GM19395 (cell line): ENCODE data around the gene AFF3.
"Not testable (repeated sequence)": the region's sequence is repeated elsewhere in the genome, so short reads cannot be mapped to it uniquely, and the experiment has no call there.

ENCODE experiments used
- ATAC-seq: cut with Tn5 transposase; IDR thresholded peaks from one replicate; pipeline ENCODE4 v1.9.1; 2021; ENCODE audit warnings: mild to moderate bottlenecking, moderate library complexity; ENCODE audit not compliant: unreplicated experiment

AFF3 gene

DNA sequence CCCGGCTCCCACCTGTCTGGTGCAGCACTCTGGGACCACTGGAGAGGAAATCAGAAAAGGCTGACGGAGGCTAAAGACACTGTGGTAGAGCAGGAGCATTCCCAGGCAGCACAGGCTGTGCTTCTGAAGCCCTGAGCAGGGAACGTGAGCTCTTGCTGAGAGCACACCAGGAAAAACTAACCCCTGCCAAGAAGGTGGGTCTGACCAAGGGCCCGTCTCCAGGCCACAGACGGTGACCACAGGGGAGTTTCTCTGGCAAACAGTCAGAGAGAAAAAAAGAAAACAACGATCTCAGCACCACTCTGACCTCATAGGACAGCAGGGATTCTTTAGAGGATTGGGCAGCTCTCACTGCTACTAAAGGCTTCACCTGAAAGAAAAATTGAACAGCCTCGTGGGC lies 201.4 kb downstream of the AFF3 start:
- no peak for ATAC-seq

DNA sequence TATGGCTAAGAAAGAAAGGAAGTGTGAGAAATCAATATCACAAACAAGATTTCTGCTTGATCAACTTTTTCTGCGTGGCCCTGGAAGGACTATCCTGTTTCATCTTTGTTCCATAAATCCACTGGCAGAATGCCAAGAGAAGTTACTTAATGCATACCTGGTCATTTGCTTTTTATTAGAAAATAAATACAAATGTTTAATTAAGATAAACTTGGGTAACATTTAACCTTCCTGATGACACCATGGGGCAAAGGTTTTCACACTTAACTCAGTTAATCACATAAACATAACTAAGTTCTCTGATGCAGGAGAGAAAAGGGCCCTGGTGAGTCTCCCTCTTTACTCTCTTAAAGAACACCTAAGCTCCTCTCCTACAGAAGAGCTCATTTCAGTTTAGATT lies 203.3 kb downstream of the AFF3 start:
- no peak for ATAC-seq

DNA sequence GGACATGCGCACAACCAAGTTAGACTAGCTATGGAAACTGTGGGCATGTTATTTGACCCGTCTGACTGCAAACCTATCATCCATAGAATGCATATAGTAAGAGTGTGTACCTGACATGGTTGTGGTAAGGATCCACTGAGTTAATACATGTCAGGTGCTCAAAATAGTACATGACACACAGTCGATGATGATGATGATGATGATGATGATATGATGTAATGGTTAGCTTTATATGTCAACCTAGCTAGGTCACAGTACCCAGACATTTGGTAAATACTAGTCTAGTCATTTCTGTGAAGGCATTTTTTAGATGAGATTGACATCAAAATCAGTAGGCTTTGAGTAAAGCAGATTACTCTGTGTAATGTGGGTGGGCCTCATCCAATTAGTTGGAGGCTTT lies 204.1 kb downstream of the AFF3 start:
- no peak for ATAC-seq

DNA sequence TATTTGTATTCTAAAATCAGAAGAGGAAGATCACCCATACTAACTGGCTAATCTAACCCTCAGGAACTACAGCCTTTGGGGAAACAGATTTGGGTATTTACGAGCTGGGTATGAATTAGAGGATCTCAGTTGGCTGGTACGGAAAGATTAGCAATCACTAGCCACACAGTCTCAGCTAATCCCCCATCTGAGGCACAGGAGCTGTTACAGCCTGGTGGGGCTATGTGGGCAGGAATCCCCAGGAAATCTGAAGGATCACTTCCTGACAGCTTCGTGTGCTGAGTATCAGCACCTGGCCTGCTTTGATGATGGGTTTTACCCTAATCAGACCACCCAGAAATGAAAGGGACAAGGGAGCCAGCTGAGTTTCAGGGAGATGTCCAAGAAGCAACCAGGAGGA lies 206.3 kb downstream of the AFF3 start:
- ATAC-seq = no peak

DNA sequence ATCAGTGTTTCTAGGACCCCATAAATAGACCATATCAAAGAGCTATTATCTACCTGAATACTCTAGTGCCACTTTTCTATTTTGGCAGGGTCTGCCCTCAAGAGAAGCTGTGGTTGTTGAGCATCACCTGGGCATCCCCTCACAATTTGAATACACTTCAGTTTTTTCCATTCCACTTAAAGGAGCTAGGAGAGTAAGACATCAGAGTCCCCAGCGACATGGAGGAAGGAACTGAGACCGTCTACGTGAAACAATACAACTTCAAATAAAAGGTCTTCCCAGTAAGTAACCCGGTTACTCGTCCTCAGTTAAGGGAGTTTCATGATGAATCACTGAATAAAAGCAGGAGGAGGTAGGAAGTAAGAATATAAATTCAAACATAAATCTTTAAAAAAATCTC lies 206.7 kb downstream of the AFF3 start:
- ATAC-seq = no peak

DNA sequence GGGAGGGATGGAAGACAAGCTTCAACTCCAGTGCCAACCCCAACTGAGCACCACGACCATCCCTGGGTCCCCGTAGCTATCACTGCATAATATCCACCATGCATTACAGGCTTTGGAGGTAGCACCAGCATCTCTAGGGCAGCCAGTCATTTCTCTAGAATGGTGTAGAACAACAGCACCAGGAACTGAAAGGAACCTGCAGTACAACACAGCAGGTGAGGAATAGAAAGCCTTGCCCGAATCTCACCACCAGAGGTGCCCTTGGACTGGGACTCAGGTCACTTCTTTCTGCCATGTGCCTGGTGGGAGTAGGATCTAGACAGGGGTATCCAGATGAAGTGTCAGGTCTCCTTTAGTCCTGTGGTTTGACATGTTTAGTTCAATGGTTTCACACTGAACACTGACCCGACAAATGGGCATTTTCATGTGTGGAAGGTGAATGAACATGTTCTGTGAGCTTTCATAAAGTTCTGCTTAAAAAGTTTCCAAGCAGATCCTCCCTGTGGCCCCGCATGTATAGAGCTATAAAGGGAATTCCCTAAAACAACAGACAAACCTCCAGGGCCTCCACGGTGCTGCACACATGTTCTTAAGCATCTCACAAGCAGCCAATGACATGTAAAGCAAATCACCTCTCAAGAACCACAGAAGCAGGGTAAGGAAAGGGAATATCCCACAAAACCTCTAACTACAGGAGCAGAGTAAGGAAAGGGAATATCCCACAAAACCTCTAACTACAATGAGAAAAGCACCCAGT lies 208.3 kb downstream of the AFF3 start:
- no peak for ATAC-seq

DNA sequence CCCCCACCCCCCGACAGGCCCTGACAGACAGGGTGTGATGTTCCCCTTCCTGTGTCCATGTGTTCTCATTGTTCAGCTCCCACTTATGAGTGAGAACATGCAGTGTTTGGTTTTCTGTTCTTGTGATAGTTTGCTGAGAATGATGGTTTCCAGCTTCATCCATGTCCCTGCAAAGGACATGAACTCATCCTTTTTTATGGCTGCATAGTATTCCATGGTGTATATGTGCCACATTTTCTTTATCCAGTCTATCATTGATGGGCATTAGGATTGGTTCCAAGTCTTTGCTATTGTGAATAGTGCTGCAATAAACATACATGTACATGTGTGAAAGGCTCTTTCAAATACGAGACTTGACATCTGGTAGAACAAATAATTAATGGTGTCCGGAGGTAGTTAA lies 208.9 kb downstream of the AFF3 start:
- ATAC-seq = not testable (repeated sequence)

DNA sequence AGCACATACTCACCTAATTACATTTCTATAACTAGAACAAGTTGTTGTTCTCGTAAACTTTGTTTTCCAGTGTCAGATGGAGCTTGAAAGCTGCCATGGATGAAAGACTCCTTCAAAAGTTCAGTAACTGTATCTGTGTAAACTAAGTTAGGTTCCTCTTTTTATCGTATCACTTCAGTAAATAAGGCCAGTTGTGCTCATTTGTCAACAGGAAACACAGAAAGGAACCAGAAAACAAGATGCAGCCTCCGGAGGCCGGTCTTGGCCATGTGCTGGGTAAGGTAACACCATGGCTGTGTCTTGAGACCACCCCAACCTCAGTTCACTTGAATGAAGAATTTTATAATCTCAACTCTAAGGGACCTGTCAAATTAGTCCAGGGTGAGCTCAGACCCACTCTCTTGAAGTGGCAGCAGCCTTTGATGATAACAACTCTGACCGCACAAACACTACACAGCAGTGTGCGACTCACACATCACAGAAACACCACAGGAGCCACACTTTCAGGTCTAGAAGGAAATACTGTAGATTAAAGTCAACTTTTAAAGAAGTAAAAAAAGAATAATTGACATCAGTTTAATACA lies 213.8 kb downstream of the AFF3 start:
- ATAC-seq = no peak

DNA sequence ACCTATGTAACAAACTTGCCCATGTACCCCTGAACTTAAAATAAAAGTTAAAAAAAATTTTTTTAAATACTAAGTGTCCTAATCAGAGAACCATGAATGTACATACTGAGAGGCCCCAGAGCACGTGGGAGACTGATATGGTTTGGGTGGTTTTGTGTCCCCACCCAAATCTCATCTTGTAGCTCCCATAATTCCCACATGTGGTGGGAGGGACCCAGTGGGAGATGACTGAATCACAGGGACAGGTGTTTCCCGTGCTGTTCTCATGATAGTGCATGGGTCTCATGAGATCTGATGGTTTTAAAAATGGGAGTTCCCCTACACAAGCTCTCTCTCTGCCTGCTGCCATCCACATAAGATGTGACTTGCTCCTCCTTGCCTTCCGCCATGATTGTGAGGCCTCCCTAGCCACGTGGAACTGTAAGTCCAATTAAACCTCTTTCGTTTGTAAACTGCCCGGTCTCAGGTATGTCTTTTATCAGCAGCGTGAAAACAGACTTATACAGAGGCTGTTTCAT lies 214.6 kb downstream of the AFF3 start:
- not testable (repeated sequence) for ATAC-seq

DNA sequence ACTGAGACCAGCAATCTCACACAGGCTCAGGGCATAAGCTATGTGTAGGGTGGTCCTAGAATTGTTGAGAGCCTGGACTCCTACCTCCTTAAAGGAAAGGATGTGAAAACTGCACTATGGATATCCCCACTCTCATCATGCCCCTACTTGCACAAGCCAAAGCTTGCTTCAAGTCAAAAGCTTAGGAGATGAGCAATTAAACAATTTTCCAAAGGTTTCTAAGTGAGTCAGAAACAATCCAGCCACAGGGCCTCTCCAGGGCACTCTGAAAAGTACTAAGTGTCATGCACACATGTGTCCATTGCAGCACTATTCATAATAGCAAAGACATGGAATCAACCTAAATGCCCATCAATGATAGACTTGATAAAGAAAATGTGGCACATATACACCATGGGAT lies 215.4 kb downstream of the AFF3 start:
- no peak for ATAC-seq

DNA sequence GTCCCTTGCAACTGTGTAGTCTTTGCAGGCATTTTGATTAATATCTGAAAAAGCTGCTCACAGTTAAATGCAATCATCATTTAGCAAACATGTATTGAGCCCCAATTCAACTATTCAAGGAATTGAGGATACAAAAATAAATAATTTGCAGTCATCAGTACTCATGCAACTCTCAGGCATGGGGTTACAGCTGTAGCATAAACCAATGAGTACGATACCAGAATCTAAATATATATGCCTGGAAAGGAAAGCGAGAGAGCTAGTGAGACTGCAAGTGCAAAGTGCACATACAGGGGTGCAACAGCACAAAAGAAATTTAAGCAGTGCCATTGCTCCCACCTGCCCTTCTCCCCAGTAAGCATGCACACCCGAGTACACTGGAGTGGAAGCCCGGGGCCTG lies 216.4 kb downstream of the AFF3 start:
- no peak for ATAC-seq

DNA sequence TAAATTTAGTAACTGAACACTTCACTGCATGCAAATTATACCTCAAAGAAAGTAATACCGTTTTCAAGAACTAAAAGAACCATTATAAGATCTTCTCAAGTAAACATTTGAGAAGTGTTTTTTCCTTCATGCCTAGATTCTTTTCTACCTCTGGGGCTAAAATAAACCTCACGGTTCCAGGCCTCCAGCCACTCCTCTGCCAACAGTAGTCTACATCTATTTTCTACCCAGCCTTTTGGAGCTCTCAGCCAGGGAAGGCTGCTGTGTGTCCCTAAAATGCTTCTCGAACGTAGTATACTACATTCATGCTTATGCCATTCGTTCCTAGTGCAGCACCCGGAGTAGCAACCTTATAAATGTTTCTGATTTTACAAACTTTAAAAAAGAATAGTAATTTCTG lies 219.7 kb downstream of the AFF3 start:
- ATAC-seq = no peak

DNA sequence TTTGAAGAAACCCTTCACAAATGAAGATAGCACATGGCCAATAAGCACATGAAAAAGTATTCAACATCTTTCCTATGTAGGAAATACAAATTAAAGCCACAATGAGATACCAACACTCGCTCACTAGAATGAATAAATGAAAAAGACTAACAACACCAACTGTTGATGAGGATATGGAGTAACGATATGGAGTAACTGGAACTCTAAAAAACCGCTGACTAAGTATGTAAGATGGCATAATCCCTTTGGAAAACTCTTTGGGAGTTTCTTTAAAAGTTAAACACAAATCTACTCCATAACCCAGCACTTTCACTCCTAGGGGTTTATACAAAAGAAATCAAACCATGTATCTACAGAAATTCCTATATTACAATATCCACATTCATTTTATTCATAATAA lies 220.5 kb downstream of the AFF3 start:
- no peak for ATAC-seq

DNA sequence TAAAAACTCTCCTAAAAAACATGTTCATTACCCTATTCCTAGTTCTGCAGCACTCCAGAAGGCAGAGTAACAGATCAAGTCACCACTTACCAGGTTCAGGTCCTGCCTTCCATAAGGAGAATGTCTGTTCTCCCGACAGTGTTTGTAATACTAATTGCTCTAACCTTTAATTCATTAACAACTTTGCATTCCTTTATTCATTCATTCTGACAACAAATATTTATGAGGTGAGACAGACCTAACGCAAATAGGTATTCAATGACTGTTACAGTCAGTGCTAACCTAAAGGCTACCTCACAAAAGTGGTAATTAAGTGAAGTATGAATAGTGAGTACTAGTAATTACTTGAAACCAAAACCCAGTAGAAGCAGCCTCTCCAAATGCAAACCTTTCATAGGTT lies 224.0 kb downstream of the AFF3 start:
- no peak for ATAC-seq

DNA sequence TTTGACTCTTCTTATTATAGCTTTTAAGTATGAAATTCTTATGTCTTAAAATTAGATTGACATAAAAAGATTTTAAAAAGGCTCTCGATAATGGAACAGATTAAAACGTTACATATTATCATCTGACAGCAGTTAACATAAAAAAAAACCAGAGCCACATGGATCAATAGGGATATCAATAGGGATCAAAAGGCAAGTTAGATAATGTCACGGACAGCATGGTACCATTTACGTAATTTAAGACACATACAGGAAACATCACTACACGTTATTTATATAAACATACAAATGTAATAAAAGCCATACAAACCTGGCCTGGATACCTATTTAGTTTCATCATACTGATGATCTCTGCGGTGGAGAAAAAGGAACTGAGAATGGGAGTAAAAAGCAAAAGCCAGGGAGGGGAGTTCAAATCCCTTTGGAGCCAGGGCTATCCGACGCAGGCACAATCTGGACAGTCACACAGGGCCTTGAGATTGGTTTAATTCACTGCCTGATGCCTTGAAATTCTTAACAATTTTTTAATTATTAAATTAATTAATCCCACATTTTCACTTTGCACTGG lies 227.2 kb downstream of the AFF3 start:
- ATAC-seq = no peak

DNA sequence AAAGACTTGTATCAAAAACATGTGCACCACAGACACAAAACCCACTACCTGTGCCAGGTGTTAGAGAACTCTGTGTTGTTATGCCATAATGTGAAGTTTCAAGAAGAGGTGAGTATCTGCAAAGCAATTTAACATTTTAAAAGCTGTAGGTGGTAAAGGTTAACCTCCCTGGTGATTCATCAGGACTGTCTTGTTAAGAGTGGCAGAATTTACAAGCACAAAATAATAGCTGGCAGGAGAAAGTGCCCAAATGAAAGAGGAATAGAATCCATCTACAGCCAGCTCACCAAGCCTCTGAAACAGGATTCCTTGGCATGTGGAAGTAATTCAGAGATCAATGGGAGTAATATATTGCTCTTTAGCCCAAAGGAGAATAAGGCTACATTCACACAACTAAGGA lies 230.7 kb downstream of the AFF3 start:
- ATAC-seq = no peak

DNA sequence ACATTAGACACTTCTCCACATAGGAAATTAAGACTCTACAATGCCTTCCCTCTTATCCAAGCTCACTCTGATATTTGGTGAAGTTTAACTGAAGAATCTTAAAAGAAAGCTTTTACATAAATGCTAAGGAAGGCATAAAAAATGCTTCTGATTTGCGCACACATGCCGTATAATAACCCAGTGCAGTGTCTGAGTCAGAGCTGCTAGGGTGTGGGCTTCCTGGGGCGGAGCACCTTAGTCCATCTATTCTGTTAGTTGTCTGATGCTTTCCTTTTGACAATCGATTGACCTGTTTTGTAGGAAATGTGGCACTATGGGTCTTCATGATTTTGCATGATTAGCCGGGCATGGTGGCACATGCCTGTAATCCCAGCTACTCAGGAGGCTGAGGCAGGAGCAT lies 231.5 kb downstream of the AFF3 start:
- ATAC-seq = no peak

DNA sequence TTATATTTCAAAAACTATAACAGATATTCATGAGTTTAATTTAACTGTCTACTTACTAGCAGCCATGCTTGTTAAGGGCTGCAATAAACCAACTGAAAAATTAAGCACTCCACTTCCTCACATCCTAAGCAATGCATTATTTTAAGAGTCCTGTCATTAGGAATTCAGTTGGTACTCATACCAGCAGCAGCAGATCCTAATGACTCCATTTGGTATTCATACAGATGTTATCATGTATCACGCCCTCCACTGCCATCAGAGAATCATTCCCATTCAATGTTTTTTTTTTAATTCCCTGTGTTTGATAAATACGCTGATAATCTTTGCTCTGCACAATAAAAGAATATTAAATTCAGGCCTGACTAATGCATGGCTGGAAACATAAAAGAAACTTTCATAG lies 236.8 kb downstream of the AFF3 start:
- ATAC-seq = no peak

DNA sequence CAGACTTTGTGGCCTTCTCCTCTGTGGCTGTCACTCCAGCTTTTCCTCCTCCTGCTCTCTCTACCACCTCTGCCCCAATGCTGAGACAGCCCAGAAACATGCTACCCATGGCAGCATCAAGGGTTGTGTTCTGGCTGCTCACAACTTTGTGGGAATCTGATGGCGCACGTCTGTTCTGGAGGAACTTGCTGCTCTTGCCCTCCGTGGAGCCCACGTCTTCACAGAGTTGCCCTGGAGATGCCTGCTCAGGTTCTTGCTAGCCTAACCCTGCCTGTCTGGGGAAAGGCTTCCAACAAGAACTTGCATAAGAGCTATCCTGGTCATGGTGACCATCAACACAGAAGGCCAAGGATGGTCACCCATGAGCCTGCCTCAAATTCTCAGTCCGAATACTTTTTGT lies 237.4 kb downstream of the AFF3 start:
- no peak for ATAC-seq

DNA sequence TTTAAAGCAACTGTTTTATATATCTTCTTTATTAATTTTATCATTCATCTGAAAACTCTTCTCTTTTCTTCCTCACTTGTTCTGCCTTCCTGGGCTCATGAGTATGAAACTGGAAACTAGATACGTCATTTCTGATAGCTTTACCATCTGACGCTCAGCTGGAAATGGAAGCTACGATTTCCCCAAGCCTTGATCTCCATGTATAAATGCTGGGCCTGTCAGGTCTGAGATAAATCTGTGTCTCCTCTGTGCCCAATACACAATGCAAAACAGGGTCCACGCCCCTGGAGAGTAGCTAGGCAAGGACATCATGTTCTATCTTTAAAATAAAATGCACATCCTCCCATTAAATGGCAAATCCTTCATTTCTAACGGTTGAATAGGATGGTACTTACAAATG lies 238.4 kb downstream of the AFF3 start:
- no peak for ATAC-seq

DNA sequence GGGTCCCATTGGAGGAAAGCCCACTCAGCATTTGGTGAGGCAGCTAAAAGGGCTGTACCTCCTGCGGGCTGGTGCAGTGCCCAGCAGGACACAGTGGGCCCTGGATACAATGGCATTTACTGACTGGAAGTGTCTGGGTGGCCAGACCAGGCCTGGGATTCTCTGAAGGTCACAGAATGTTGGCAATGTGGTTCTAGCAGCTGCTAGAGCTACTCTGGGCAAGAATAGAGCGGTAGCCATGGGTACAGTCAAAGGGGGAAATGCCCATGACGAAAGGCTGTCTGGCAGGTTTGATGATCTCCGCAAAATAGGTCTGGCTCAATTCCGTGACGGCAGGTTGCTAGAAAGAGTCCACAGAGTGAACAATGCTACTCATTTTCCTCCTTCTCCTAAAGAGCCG lies 241.8 kb downstream of the AFF3 start:
- no peak for ATAC-seq

DNA sequence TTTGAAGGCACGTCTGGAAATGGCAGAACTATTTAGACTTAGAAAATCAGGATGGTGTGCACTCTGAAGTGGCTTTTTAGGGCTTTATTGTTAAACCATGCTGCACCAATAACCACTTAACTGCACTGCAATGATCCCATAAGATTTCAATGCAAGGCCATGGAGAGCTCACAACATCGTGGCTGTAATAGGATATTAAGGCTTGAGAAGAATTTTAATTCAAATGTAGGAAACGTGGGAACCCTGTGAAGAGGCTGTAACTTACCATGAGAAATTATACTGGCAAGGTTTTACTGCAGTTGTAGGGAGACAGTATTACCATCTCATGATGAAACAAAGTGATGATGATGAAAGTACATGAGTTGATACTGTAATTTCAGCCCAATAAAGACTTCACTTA lies 242.5 kb downstream of the AFF3 start:
- no peak for ATAC-seq
